ENCODE measurements around the gene AGBL1.

GRCh38 chr15:86608461-86609205, 529.0 kb downstream of the AGBL1 start:
- TF ChIP-seq CTCF (IDR thresholded peaks at IDR 0.05), result no peak
- TF ChIP-seq POLR2A (IDR thresholded peaks at IDR 0.05), result no peak

Measured in right lobe of liver (tissue), 4 donors.